GM21390 (cell line): ENCODE results near the gene LRRTM1.

Experiments
- ATAC-seq: cut with Tn5 transposase; IDR thresholded peaks from one replicate; pipeline ENCODE4 v1.9.1; 2021; ENCODE audit not compliant: unreplicated experiment

Gene LRRTM1

GRCh38 chr2:80252294-80252986 is 52.1 kb downstream of the LRRTM1 start:
- no peak for ATAC-seq
